Vagina (tissue), 2 donors: ENCODE measurements around the gene TEAD1. TPM values are rescaled to one million over a fixed set of nuclear protein-coding genes. Genes with fewer than 3 reads are reported as not detected.

ENCODE experiments used
- DNase-seq, 2 donors: peaks; one replicate each; pipeline ENCODE4 v3.0.0-alpha.2; 2017; ENCODE audit errors: extremely low spot score in 2 of 2
- H3K27ac ChIP-seq: fragments of 200-600 bp; sonication (generic); one replicate; pipeline ENCODE4 v1.5.1; 2019
- H3K27me3 ChIP-seq: fragments of 200-600 bp; sonication (generic); one replicate; pipeline ENCODE4 v1.5.1; 2019
- H3K36me3 ChIP-seq, 2 donors: fragments of 200-600 bp; sonication (generic); one replicate each; pipeline ENCODE4 v1.5.1; 2017 to 2019
- H3K4me1 ChIP-seq: fragments of 200-600 bp; sonication (generic); one replicate; pipeline ENCODE4 v1.5.1; 2019
- H3K4me3 ChIP-seq, 2 donors: fragments of 200-600 bp; sonication (generic); 1 replicate in 1 of 2; 2 replicates in 1 of 2; pipeline ENCODE4 v1.5.1; 2016 to 2019
- H3K9me3 ChIP-seq: fragments of 200-600 bp; sonication (generic); one replicate; pipeline ENCODE4 v1.5.1; 2019
- POLR2A ChIP-seq, 2 donors: fragments of 450-650 bp; IDR thresholded peaks; one replicate each; pipeline ENCODE4 v1.6.1; 2017; ENCODE audit warnings: antibody characterized with exemption in 2 of 2, mild to moderate bottlenecking in 2 of 2, moderate library complexity in 2 of 2
- POLR2AphosphoS5 ChIP-seq, 2 donors: sonication (generic); formaldehyde crosslinking; IDR thresholded peaks; one replicate each; pipeline ENCODE4 v1.9.0; 2017; ENCODE audit warnings: antibody characterized with exemption in 2 of 2, mild to moderate bottlenecking in 2 of 2, low read depth in 1 of 2; ENCODE audit not compliant: insufficient read depth in 1 of 2
- intact Hi-C: fragments of 100-400 bp; cut with DNase I; formaldehyde crosslinking; loops from one replicate; pipeline ENCODE4 v1.15.1; 2023
- total RNA-seq: library from RNA; depleted of rRNA; stranded (reverse); fragments of >200 nt; gene quantifications from one replicate; pipeline ENCODE4 v1.2.3, GENCODE V29; 2016
- TF ChIP-seq, protein P1 (sequence below), 3 experiments: fragments of 450-650 bp in 2 of 3; fragments of 200-600 bp in 1 of 3; sonication (generic) in 1 of 3; IDR thresholded peaks; one replicate each; pipeline ENCODE4 v1.5.1; 2017 to 2019; ENCODE audit warnings: antibody characterized with exemption in 3 of 3, mild to moderate bottlenecking in 2 of 3, moderate library complexity in 2 of 3

The TEAD1 gene
- total RNA-seq, 1 donor from 2014 or later: 50.3 TPM

DNA sequence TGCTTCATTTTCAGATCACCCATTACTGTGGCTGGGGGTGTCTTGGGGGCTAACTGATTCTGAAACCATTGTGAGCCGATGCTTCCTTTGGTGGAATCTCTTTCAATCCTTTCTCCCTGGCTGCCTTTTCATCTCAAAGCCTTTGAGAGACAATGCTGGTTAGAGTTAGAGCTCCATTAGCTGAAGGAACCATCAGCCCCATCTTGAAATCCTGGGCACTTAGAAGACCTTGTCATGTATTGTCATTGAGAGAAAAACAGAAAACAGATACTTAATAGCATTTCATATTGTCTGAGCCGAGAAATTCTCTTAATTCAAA lies 6.7 kb downstream of the TEAD1 start:
- no peak for DNase-seq
- H3K36me3 ChIP-seq: no peaks in the 10 kb centered on the region
- intact Hi-C loops: no loop called here
- TF ChIP-seq POLR2A (IDR thresholded peaks at IDR 0.05): no peak
- TF ChIP-seq, protein P1, sequence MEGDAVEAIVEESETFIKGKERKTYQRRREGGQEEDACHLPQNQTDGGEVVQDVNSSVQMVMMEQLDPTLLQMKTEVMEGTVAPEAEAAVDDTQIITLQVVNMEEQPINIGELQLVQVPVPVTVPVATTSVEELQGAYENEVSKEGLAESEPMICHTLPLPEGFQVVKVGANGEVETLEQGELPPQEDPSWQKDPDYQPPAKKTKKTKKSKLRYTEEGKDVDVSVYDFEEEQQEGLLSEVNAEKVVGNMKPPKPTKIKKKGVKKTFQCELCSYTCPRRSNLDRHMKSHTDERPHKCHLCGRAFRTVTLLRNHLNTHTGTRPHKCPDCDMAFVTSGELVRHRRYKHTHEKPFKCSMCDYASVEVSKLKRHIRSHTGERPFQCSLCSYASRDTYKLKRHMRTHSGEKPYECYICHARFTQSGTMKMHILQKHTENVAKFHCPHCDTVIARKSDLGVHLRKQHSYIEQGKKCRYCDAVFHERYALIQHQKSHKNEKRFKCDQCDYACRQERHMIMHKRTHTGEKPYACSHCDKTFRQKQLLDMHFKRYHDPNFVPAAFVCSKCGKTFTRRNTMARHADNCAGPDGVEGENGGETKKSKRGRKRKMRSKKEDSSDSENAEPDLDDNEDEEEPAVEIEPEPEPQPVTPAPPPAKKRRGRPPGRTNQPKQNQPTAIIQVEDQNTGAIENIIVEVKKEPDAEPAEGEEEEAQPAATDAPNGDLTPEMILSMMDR (IDR thresholded peaks at IDR 0.05): no peak
- TF ChIP-seq POLR2AphosphoS5 (IDR thresholded peaks at IDR 0.05; ENCODE audit: insufficient read depth in 1 of 2, low read depth in 1 of 2): no peak
- no peaks in the 10 kb centered on the region for H3K9me3 ChIP-seq
- H3K4me1 ChIP-seq: peaks cover 83% of the 10 kb centered on the region
- H3K27me3 ChIP-seq: no peaks in the 10 kb centered on the region
- H3K4me3 ChIP-seq: peak overlapping the region in 1 of 2 donors; percentile 10
- peak overlapping the region; percentile 93 for H3K27ac ChIP-seq

DNA sequence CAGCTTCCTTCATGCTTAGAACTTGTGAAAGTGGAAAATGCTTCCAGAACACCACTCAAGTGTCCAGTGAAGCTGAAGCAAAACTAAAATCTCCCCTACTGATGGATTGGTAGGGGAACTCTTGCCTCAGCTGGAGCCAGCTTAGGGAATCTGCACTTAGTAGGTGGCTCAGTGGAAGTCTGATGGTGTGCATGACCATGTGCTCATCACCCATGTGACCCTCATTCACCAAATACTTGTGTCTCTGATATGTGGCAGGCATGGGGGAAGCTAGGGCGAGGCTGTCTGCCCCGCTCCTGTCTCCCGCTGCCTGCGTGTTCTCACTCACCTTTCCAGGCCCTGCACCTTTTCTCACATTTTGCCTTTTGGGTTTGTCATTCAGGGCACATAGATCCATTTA lies 7.2 kb downstream of the TEAD1 start:
- intact Hi-C loops: no loop called here
- H3K4me1 ChIP-seq: peaks cover 83% of the 10 kb centered on the region
- DNase-seq: no peak

DNA sequence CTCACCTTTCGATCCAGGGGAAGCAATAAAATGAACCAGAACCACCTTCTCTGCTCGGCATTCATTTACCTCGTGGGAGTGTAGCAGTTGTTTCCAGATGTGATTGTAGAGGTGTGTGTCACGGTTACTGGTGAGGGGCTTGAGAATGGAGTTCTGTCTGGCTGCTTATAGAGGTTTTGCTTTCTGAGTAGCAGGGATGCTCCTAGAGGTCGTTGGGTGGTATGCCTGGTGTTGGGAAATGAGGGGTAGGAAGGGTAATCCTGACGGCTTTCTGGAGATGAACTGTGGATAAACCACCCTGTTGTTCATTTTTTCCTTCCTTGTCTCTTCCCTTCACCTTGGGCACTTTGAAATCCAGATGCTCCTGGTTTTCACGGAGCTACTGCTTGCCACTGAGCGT lies 8.1 kb downstream of the TEAD1 start:
- H3K4me1 ChIP-seq: peaks cover 84% of the 10 kb centered on the region
- H3K27ac ChIP-seq: no peak overlapping the region

More for the DNA sequence above, 7.2 kb downstream of the TEAD1 start:
- Histone ChIP-seq H3K36me3 (no peaks in the 10 kb centered on the region), H3K9me3 (no peaks in the 10 kb centered on the region), H3K4me3 (no peak overlapping the region), H3K27ac (no peak overlapping the region), H3K27me3 (no peaks in the 10 kb centered on the region)
- TF ChIP-seq, protein P1 (IDR thresholded peaks at IDR 0.05): no peak
- TF ChIP-seq POLR2A (IDR thresholded peaks at IDR 0.05) (no peak), POLR2AphosphoS5 (IDR thresholded peaks at IDR 0.05; ENCODE audit: insufficient read depth in 1 of 2, low read depth in 1 of 2) (no peak)

DNA sequence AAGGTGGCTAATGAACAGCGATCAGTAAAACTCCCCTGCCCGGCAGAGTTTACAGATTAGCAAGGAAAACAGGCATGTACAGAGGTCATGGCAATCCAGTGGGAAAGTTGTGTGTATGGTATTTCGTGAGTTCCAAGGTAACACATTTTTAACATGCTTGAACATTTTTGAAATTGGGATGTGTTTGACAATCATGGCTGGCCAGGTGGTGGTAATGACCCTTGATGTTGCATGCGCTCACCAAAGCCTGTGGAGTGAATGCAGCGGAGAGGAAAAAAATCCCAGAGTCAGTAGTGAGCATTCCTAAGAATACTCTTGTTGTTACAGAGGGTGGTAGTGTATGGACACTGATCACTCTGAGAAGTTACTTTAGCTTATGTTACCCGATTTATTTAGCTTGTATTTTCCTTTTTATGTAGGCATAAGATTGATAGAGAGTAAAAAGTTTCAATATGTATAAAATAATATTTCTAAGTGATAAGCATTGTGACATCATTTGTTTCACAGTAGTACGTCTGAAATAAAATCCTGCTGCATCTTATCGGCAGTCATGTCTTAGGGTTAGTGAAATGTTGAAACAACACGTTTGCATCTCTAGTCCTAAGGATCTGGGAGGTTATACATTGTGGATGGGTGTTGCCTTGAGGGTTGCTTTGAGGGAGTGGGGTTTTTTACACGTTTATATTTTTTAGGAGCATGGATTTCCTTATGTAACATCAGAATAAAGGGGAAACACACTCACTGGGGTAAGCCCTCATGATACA lies 8.7 kb downstream of the TEAD1 start:
- H3K4me1 ChIP-seq: peaks cover 85% of the 10 kb centered on the region
- intact Hi-C loops: no loop called here
- H3K27me3 ChIP-seq: no peaks in the 10 kb centered on the region
- TF ChIP-seq, protein P1 (IDR thresholded peaks at IDR 0.05): no peak
- no peak for TF ChIP-seq POLR2A (IDR thresholded peaks at IDR 0.05)
- TF ChIP-seq POLR2AphosphoS5 (IDR thresholded peaks at IDR 0.05; ENCODE audit: insufficient read depth in 1 of 2, low read depth in 1 of 2): no peak
- no peaks in the 10 kb centered on the region for H3K9me3 ChIP-seq
- H3K27ac ChIP-seq: no peak overlapping the region
- H3K4me3 ChIP-seq: no peak overlapping the region
- no peaks in the 10 kb centered on the region for H3K36me3 ChIP-seq
- no peak for DNase-seq

More for the DNA sequence above, 8.1 kb downstream of the TEAD1 start:
- Histone ChIP-seq H3K36me3 (no peaks in the 10 kb centered on the region), H3K4me3 (no peak overlapping the region), H3K27me3 (no peaks in the 10 kb centered on the region), H3K9me3 (no peaks in the 10 kb centered on the region)
- no peak for DNase-seq
- intact Hi-C loops: no loop called here
- TF ChIP-seq POLR2A (IDR thresholded peaks at IDR 0.05): no peak
- no peak for TF ChIP-seq POLR2AphosphoS5 (IDR thresholded peaks at IDR 0.05; ENCODE audit: insufficient read depth in 1 of 2, low read depth in 1 of 2)
- TF ChIP-seq, protein P1 (IDR thresholded peaks at IDR 0.05): no peak

DNA sequence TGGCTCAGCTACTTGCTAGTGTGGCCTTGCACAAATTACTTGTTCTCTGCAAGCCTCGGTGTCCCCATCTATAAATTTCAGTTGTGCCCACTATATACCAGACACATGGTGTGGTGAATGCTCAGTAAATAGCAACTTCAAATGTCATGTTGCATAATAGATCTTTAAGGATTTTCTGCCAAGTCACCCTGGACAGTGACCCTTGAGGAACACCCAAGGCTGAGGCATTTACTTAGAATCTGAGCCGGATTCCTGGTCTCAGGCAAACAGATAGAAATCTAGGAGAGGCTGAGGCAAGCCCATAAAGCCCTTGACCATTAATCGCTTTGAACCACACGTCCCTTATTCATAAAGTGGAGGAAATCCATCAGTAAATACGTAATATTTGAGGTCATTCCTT lies 9.7 kb downstream of the TEAD1 start:
- peak in 1 of 2 donors; percentile 47 for DNase-seq
- Histone ChIP-seq H3K4me1 (peaks cover 85% of the 10 kb centered on the region), H3K36me3 (no peaks in the 10 kb centered on the region), H3K27me3 (no peaks in the 10 kb centered on the region), H3K27ac (no peak overlapping the region), H3K9me3 (no peaks in the 10 kb centered on the region), H3K4me3 (no peak overlapping the region)
- intact Hi-C loops: no loop called here
- TF ChIP-seq, protein P1 (IDR thresholded peaks at IDR 0.05): no peak
- TF ChIP-seq POLR2AphosphoS5 (IDR thresholded peaks at IDR 0.05; ENCODE audit: insufficient read depth in 1 of 2, low read depth in 1 of 2): no peak
- TF ChIP-seq POLR2A (IDR thresholded peaks at IDR 0.05): no peak
